GM19452 (cell line): ENCODE results near the gene SUN2.

Source experiments
- ATAC-seq: cut with Tn5 transposase; IDR thresholded peaks from one replicate; pipeline ENCODE4 v1.9.1; 2021; ENCODE audit not compliant: unreplicated experiment

Gene SUN2

GRCh38 chr22:38720350-38720749 lies 35.4 kb downstream of the SUN2 start:
- no peak for ATAC-seq

GRCh38 chr22:38719196-38719595 lies 36.6 kb downstream of the SUN2 start:
- ATAC-seq: no peak

DNA sequence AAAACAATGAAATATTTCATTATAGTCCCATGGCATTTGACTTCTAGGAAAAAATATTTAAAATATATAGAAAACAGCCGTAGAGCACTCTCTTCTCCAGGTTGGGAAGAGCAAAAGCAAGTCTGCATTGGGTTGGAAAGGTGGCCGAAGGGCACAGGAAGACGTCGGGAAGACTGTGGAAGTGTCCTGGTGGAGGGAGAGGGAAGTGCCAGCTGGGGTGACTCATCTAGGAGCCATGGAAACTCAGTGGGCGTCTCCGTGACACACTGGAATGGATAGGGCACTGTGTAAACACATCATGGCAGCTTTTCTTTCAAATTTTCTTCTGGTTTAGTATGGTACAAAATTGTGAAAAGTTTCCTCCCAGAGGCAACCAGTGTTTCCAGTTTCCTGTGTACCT lies 37.4 kb downstream of the SUN2 start:
- no peak for ATAC-seq

GRCh38 chr22:38717244-38717643 lies 38.6 kb downstream of the SUN2 start:
- no peak for ATAC-seq

DNA sequence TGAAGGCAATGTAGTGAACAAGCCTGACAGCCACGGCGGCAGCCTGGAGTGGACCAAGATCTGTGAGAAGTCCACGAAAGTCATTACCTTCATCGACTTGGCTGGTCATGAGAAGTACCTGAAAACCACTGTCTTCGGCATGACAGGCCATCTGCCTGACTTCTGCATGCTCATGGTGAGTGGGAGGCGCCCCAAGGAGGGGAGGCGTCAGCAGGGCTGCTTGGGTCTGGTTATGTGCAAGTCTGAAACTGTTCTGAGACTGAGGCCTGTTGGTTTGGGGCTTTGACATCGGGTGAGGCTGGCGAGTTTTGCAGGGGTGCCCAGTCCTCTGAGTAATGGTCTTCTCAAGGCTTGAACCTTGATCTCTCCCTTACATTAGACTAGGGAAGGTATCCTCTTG lies 39.0 kb downstream of the SUN2 start:
- no peak for ATAC-seq

DNA sequence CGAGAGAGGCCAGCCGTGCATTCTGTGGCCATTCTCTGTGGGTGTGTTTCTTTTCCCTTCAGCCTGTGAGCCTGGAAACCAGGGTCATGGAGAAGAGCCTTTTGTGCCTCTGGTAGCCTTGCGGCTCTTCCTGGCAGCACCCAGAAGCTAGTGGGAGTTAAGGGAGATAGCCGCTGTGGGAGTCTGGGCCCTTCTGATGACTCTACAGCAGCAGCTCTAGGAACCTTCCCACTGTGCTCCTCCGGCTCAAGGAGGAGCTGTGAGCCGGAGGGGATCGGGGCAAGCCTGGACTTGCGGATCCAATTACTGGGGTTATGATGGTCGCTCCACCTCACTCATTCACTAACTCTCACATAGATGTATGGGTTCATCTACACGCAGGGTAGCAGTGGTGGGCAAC lies 39.5 kb downstream of the SUN2 start:
- no peak for ATAC-seq

DNA sequence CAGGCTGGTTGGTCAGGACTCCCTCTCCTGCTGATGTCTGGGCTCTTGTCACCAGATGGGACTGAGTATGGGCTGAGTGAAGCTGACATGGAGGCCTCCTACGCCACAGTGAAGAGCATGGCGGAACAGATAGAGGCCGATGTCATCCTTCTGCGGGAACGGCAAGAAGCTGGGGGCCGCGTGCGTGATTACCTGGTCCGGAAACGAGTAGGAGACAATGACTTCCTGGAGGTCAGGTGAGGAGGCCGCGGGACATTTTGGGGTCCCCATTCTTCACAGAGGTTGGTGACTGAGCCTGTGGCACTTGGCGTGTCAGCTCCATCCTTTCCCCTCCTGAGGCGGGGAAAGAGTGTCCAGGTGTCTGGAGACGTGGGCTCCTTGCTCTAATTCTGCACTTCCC lies 39.9 kb downstream of the SUN2 start:
- no peak for ATAC-seq

GRCh38 chr22:38715176-38715764 lies 40.5 kb downstream of the SUN2 start:
- no peak for ATAC-seq

DNA sequence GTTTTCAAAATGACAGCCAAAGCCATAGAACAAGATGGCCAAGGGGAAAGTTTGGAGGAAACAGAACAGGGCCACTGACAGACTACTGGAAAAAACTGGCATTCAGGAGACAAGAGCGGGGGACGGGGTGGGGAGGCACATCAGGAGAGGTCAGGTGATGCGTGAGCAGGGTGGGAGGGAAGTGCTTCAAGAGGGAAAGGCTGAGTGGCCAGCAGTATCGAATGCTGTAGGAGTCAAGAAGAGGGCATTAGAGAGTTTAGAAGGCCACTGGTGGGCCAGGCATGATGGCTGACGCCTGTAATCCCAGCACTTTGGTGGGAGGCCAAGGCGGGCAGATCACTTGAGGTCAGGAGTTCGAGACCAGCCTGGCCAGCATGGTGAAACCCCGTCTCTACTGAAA lies 41.9 kb downstream of the SUN2 start:
- no peak for ATAC-seq

DNA sequence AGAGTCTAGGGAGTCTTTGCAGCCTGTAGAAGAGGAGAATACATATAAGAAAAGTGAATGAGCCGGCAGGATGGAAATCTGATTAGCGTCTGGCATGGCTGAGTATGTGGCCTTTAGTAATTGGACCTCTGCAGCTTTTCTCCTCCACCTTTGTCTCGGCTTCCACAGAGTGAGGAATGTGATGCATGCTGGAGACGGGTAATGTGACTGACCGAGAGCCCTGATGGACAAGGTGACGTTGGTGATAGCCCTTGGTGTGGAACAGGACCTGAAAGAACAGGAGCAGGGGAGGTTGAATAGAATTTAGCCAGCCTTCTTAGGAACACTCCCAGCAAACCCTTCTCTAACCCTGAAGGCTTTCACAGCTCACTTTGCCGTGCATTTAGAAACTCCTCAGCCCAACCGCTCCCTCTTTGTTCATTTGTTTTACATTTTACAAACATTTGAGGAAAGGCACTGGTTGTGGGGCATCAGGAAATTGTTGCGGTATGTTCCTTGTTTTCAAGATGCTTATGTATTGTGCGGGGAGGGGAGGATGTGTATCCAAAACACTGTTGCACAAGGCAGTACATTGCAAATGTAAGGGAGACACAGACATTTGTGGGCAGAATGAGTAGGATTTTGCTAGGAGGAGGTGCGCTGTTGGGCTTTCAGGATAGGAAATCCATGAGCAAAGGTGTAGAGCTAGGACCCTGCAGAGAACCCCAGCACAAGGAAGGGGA lies 43.2 kb downstream of the SUN2 start:
- ATAC-seq: no peak

DNA sequence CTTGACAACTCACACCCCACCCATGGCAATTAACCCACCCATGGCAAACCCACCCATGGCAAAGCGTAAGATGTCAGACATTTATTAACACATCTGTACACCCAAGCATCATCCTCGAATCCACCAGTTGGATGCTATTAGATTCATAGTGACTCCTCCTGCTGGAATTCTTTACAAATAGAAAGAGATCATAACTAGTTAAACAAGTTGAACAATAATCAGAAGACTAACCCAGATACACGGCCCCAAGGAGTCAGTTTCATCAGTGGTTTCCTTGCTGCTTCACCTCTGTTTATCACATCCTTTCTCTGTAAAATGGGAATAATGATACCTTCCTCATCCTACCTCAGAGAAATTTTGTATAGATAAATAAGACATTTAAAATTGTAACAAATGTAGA lies 44.9 kb downstream of the SUN2 start:
- ATAC-seq: no peak

DNA sequence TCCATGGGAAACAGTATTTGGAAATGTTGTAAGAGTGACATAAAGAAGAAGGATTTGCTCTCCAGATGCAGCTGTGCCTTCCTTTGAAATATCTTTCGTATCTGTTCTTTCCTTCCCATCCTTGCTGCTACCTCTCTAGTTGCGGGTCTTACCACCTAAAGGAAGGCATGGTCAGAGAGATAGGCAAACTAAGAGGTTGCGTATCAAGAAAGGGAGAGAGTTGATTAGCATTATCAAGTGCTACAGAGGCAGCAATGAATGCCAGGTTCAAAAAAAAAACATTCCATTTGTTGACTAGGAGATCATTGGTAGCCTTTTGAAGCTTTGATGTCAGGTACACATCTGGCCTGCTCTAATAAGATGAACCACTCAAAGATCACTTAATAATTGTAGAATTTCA lies 45.4 kb downstream of the SUN2 start:
- ATAC-seq: no peak

DNA sequence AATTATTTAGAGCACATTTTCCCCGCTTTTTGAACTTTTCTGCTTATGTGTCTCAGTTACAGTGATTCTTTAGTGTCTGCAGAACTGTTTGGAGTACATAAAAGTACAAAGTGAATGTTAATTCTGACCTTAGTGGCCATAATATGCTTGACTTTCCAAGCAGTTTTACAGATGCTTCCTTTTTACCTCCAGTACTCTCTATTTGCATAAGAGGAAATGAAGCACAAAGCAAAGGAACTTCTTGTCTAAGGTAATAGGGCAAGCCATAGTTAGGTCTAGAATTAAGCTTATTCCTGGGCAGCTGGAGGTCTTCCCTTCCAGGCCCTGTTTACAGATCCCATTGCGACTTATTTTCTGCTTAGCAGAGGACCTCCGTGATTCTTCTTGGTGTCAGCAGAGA lies 46.5 kb downstream of the SUN2 start:
- ATAC-seq: no peak

DNA sequence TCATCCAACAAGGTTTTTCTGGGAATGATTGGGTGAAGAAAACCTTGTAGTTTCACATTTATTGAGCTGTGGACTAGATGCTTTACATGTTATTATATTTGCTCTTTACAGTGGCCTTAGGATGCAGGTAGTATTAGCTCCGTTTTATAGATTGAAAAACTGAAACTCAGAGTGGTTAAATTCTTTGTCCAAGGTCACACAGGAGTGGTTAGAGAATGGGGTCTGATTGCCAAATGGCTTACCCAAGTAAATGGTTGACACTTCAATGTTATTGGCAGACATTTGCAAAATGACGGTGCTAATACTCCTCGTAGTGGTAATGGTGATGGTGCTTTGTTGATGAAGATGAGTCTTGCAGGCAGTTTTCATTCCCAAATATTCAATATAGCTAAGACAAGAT lies 47.8 kb downstream of the SUN2 start:
- no peak for ATAC-seq

- no peak for ATAC-seq
These were observed 48.5 kb downstream of the SUN2 start for GRCh38 chr22:38707346-38707745.

GRCh38 chr22:38706901-38707195 lies 49.0 kb downstream of the SUN2 start:
- no peak for ATAC-seq

- ATAC-seq: peak; percentile 3
These were observed 49.5 kb downstream of the SUN2 start for GRCh38 chr22:38706101-38706900.

DNA sequence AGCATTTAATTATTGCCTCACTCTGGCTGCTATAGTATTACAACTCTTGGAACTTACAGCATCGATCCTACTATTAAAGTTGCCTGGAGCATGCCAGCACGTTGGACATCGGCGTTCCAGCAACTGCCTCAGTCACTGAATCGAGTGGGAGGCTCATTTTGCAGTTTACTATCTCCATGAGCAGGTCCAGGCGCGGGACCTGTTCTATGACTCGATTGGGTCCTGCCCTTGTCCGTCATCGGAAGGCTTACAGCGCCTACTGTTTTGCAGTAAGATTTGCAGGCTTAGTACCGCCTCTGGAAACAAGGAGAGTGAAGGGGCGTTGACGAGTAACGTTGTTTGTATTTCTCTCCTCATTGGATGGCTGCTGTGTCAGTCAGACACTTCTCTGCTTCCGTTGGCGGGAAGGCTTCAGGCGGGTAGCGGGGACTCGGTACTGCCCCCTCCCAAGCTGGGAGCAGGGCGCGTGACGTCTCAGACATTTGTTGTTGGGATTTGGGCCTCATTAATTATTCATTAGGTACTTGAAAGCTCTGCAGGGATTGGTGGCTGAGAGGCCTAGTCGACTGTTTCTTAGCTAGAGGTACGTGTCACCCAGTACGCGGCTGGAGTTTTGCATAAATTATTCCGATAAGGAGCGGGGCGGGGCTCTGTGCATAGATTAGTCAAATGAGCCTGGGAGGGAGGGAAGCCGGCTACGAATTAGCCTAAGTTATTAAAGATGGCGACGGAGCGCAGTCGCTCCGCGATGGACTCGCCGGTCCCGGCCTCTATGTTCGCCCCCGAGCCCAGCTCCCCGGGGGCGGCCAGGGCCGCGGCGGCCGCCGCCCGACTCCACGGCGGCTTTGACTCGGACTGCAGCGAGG lies 50.3 kb downstream of the SUN2 start, which contains the start of gene GTPBP1:
Gene GTPBP1, plus strand, starts transcription at position 710 of the 866 bp plus-strand sequence. Its CDS starts 12 bp downstream, at position 722.
- ATAC-seq: peak; percentile 72

GRCh38 chr22:38704654-38705234 lies 51.1 kb downstream of the SUN2 start:
- ATAC-seq: no peak

- peak; percentile 44 for ATAC-seq
These were observed 54.8 kb downstream of the SUN2 start, which contains the start of gene JOSD1 for GRCh38 chr22:38700789-38701628. Gene JOSD1 (minus strand): TSS chr22:38700943. CDS start chr22:38699987, 956 bp downstream.
